H1 (cell line): ENCODE data around the gene TMEM131L. TPM values are rescaled to one million over a fixed set of nuclear protein-coding genes. Genes with fewer than 3 reads are reported as not detected.

Experiments
- CTCF ChIA-PET: fragments of 300-600 bp; sonication (Branson Sonifier 250); formaldehyde crosslinking; loops from one replicate; lab custom pipeline; 2021; ENCODE audit not compliant: partially characterized antibody; lab: Charles Lee
- POLR2A ChIA-PET: fragments of 300-600 bp; sonication (Branson Sonifier 250); formaldehyde crosslinking; loops from one replicate; lab custom pipeline; 2021; ENCODE audit warnings: inconsistent platforms; ENCODE audit not compliant: partially characterized antibody; lab: Charles Lee
- DNase-seq, 2 experiments: peaks; one replicate each; pipeline versions ENCODE4 v3.0.0 to v3.0.0-alpha.2; 2010 to 2022; ENCODE audit warnings: low spot score in 2 of 2, low read depth in 1 of 2, mixed read lengths in 1 of 2
- FAIRE-seq: peaks from 2 replicates; lab custom pipeline; 2011; peaks lifted over from hg19 to GRCh38; lab: Jason Lieb, UNC
- H2AFZ ChIP-seq: 2 replicates; pipeline ENCODE4 v1.8.1; 2012; ENCODE audit warnings: low read length, inconsistent platforms
- H2AK5ac ChIP-seq: 2 replicates; pipeline ENCODE4 v1.6.1; 2013; ENCODE audit warnings: low read depth, low read length
- H2BK120ac ChIP-seq: replicated peaks from 2 replicates; pipeline ENCODE3; 2013; ENCODE audit warnings: low read depth, low read length, inconsistent platforms
- H2BK12ac ChIP-seq: 2 replicates; pipeline ENCODE4 v1.6.1; 2013; ENCODE audit warnings: low read depth, low read length
- H2BK15ac ChIP-seq: 2 replicates; pipeline ENCODE4 v1.6.1; 2013; ENCODE audit warnings: low read length
- H2BK20ac ChIP-seq: 2 replicates; pipeline ENCODE4 v1.6.1; 2013; ENCODE audit warnings: low read length
- H2BK5ac ChIP-seq: 2 replicates; pipeline ENCODE4 v1.6.1; 2013; ENCODE audit warnings: low read depth, low read length
- H3K14ac ChIP-seq: 2 replicates; pipeline ENCODE4 v1.6.1; 2013; ENCODE audit warnings: inconsistent platforms; ENCODE audit not compliant: insufficient read length
- H3K18ac ChIP-seq: 2 replicates; pipeline ENCODE4 v1.6.1; 2013; ENCODE audit warnings: low read length; ENCODE audit errors: extremely low read depth
- H3K23ac ChIP-seq: 2 replicates; pipeline ENCODE4 v1.6.1; 2013; ENCODE audit warnings: inconsistent platforms; ENCODE audit not compliant: insufficient read length
- H3K23me2 ChIP-seq: 2 replicates; pipeline ENCODE4 v1.6.1; 2013; ENCODE audit warnings: low read depth, low read length
- H3K27ac ChIP-seq: 2 replicates; pipeline ENCODE4 v1.6.1; 2011; ENCODE audit warnings: low read depth, low read length, inconsistent platforms
- H3K27me3 ChIP-seq, 4 experiments: replicated peaks in 1 of 4; 1 replicate in 1 of 4; 2 replicates in 3 of 4; pipeline versions ENCODE4 v1.6.1 to v1.8.1; 2011 to 2013; ENCODE audit warnings: low read length in 3 of 4, mild to moderate bottlenecking in 3 of 4, inconsistent platforms in 2 of 4, mixed read lengths in 2 of 4, moderate library complexity in 1 of 4; ENCODE audit not compliant: control insufficient read depth in 3 of 4, insufficient read depth in 3 of 4; ENCODE audit errors: extremely low read depth in 1 of 4
- H3K36me3 ChIP-seq, 4 experiments: 2 replicates each; pipeline versions ENCODE4 v1.6.1 to v1.8.1; 2011 to 2013; ENCODE audit warnings: mild to moderate bottlenecking in 4 of 4, low read length in 3 of 4, moderate library complexity in 2 of 4, control low read depth in 1 of 4, inconsistent platforms in 1 of 4; ENCODE audit not compliant: insufficient read depth in 4 of 4, control insufficient read depth in 2 of 4
- H3K4ac ChIP-seq: replicated peaks from 2 replicates; pipeline ENCODE3; 2013; ENCODE audit warnings: low read length, low read depth, mixed read lengths, inconsistent platforms; ENCODE audit not compliant: insufficient read length
- H3K4me1 ChIP-seq, 4 experiments: replicated peaks in 1 of 4; 1 replicate in 1 of 4; 2 replicates in 3 of 4; pipeline versions ENCODE4 v1.6.1 to v1.8.1; 2011 to 2013; ENCODE audit warnings: low read length in 3 of 4, inconsistent platforms in 2 of 4, mixed read lengths in 1 of 4; ENCODE audit not compliant: insufficient read depth in 4 of 4, control insufficient read depth in 3 of 4
- H3K4me2 ChIP-seq, 2 experiments: 2 replicates each; pipeline versions ENCODE4 v1.6.1 to v1.8.1; 2011 to 2013; ENCODE audit warnings: low read depth in 2 of 2, low read length in 2 of 2, control low read depth in 1 of 2, inconsistent platforms in 1 of 2, mild to moderate bottlenecking in 1 of 2; ENCODE audit not compliant: insufficient read depth in 1 of 2
- H3K4me3 ChIP-seq, 4 experiments: fragments of 200-600, 300-600 bp in 1 of 4; sonication (generic), shearing (Covaris generic), sonication (Bioruptor Twin) in 1 of 4; 2 replicates each; pipeline versions ENCODE4 v1.5.1 to v1.8.1; 2011 to 2016; ENCODE audit warnings: low read length in 4 of 4, low read depth in 3 of 4, control low read depth in 2 of 4, inconsistent platforms in 2 of 4, mild to moderate bottlenecking in 2 of 4, mixed read lengths in 1 of 4, moderate library complexity in 1 of 4; ENCODE audit not compliant: insufficient read depth in 2 of 4; ENCODE audit errors: extremely low read depth in 1 of 4
- H3K56ac ChIP-seq: replicated peaks from 2 replicates; pipeline ENCODE3; 2013; ENCODE audit warnings: low read depth, mild to moderate bottlenecking, mixed read lengths, low read length, inconsistent platforms; ENCODE audit not compliant: insufficient read length
- H3K79me1 ChIP-seq: 2 replicates; pipeline ENCODE4 v1.6.1; 2013; ENCODE audit warnings: low read depth, low read length, control low read depth
- H3K79me2 ChIP-seq, 2 experiments: 2 replicates each; pipeline versions ENCODE4 v1.6.1 to v1.8.1; 2012 to 2013; ENCODE audit warnings: low read length in 2 of 2, mild to moderate bottlenecking in 2 of 2, inconsistent platforms in 1 of 2; ENCODE audit not compliant: insufficient read depth in 2 of 2, control insufficient read depth in 1 of 2
- H3K9ac ChIP-seq, 4 experiments: replicated peaks in 1 of 4; 1 replicate in 1 of 4; 2 replicates in 3 of 4; pipeline versions ENCODE4 v1.6.1 to v1.8.1; 2011 to 2013; ENCODE audit warnings: low read depth in 3 of 4, low read length in 3 of 4, control low read depth in 2 of 4, mild to moderate bottlenecking in 2 of 4, moderate library complexity in 2 of 4, inconsistent platforms in 1 of 4; ENCODE audit errors: extremely low read depth in 1 of 4
- H3K9me3 ChIP-seq, 2 experiments: 2 replicates each; pipeline versions ENCODE4 v1.6.1 to v1.8.1; 2012 to 2013; ENCODE audit warnings: mild to moderate bottlenecking in 2 of 2, moderate library complexity in 2 of 2, control low read depth in 1 of 2, inconsistent platforms in 1 of 2, low read depth in 1 of 2, low read length in 1 of 2, mixed read lengths in 1 of 2; ENCODE audit not compliant: insufficient read depth in 2 of 2
- H4K20me1 ChIP-seq, 2 experiments: replicated peaks in 1 of 2; 2 replicates each; pipeline versions ENCODE3 to v1.8.1; 2011 to 2013; ENCODE audit warnings: inconsistent platforms in 2 of 2, low read length in 2 of 2, mild to moderate bottlenecking in 1 of 2; ENCODE audit not compliant: insufficient read depth in 2 of 2, control insufficient read depth in 1 of 2
- H4K5ac ChIP-seq: 2 replicates; pipeline ENCODE4 v1.6.1; 2013; ENCODE audit warnings: low read length, low read depth, mixed read lengths, inconsistent platforms; ENCODE audit not compliant: insufficient read length
- H4K8ac ChIP-seq: 2 replicates; pipeline ENCODE4 v1.8.0; 2013; ENCODE audit warnings: mild to moderate bottlenecking, moderate library complexity, low read length, inconsistent platforms; ENCODE audit not compliant: insufficient read depth; ENCODE audit errors: extremely low read depth
- H4K91ac ChIP-seq: replicated peaks from 2 replicates; pipeline ENCODE3; 2013; ENCODE audit warnings: low read length, mixed read lengths, inconsistent platforms; ENCODE audit not compliant: insufficient read length
- CEBPB ChIP-seq: IDR thresholded peaks from 2 replicates; pipeline ENCODE4 v1.6.1; 2012; ENCODE audit warnings: low read depth, low read length
- CHD1 ChIP-seq: IDR thresholded peaks from 2 replicates; pipeline ENCODE4 v1.6.1; 2012; ENCODE audit warnings: low read depth, low read length, improper control_type of control experiment
- GABPA ChIP-seq: IDR thresholded peaks from 2 replicates; pipeline ENCODE4 v1.6.1; 2011; ENCODE audit warnings: mild to moderate bottlenecking, low read length, moderate library complexity, borderline replicate concordance; ENCODE audit not compliant: insufficient read depth
- JUND ChIP-seq: IDR thresholded peaks from 2 replicates; pipeline ENCODE4 v1.6.1; 2011; ENCODE audit warnings: mild to moderate bottlenecking, improper control_type of control experiment, low read length
- KDM4A ChIP-seq: IDR thresholded peaks from one replicate; pipeline ENCODE4 v1.7.1; 2012; ENCODE audit warnings: low read depth, mild to moderate bottlenecking, moderate library complexity, low read length, inconsistent platforms; ENCODE audit not compliant: severe bottlenecking
- RBBP5 ChIP-seq: IDR thresholded peaks from 2 replicates; pipeline ENCODE4 v1.7.1; 2012; ENCODE audit warnings: low read depth, mild to moderate bottlenecking, inconsistent platforms, low read length, moderate library complexity, borderline replicate concordance
- RFX5 ChIP-seq: IDR thresholded peaks from 2 replicates; pipeline ENCODE4 v1.6.1; 2011; ENCODE audit warnings: low read depth, low read length, improper control_type of control experiment, borderline replicate concordance
- YY1 ChIP-seq: IDR thresholded peaks from 2 replicates; pipeline ENCODE4 v1.6.1; 2011; ENCODE audit warnings: low read depth, mild to moderate bottlenecking, low read length
- WGBS, 2 experiments: shearing (Covaris generic) in 1 of 2; methylation state at CpG; one replicate each; pipeline versions ENCODE4 v1.1.6 to v1.1.7; 2013 to 2015; ENCODE audit warnings: low lambda C conversion rate in 2 of 2, mixed read lengths in 2 of 2, inconsistent platforms in 1 of 2, low coverage in 1 of 2, missing lambda C conversion rate in 1 of 2; ENCODE audit not compliant: insufficient replicate concordance in 2 of 2, insufficient coverage in 1 of 2, insufficient read length in 1 of 2; ENCODE audit errors: extremely low coverage in 1 of 2, missing lambda C conversion rate in 1 of 2; 5-methylcytosine and 5-hydroxymethylcytosine counted together
- polyA plus RNA-seq, 7 experiments: library from polyadenylated mRNA; depleted of rRNA in 3 of 7; stranded (reverse) in 5 of 7; unstranded in 2 of 7; fragments of >200 nt in 5 of 7; fragments of 200-250 nt in 2 of 7; gene quantifications; 1 replicate in 5 of 7; 2 replicates in 1 of 7; 4 replicates in 1 of 7; pipeline versions ENCODE4 v1.2.1 to v1.2.3, GENCODE V29; 2011 to 2013; ENCODE audit warnings: missing spikeins in 2 of 7, mixed read lengths in 2 of 7
- total RNA-seq: library from RNA; stranded (reverse); fragmentation: NEBNext Ultra II Directional; extraction: Animal tissue kit (Norgen Biotek cat#: 25700); gene quantifications from 2 replicates; pipeline ENCODE4 v1.2.1, GENCODE V29; 2021
- TF ChIP-seq, protein P1 (sequence below): IDR thresholded peaks from 2 replicates; pipeline ENCODE4 v1.6.1; 2011; ENCODE audit warnings: low read length, improper control_type of control experiment
- TF ChIP-seq, protein P2 (sequence below): IDR thresholded peaks from 2 replicates; pipeline ENCODE4 v1.6.1; 2012; ENCODE audit warnings: low read length, inconsistent platforms

The TMEM131L gene
- total and polyA plus RNA-seq, 2 of the 8 experiments (the other 6 are each of a cell fraction or from before 2014, with no cell fraction given): 14.3 to 26.1 TPM

DNA sequence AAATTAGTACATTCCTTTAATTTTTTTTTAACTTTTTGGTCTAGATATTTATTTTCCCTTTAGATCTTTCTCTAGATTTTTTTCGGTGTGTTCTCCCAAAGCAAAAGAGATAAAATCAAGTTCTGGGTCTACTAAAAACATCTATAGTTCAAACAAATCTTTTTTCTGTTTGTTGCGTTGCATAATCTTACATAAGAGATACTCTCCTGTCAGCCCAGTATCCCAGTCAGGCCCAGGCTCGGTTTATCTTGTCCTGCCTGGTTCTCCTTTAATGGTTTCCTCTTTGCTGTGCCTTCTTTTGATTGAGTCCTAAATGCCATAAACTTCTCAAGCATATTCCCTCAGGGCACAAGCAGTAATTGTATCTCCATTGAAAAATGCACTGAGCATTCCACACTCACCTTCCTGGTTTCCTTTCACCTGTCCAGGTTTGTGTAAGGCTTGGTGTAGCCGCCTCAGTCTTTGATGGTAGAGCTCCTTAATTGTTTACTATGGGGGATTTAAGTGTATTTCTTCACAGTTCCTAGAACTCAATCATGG, 104.9 kb downstream of the TMEM131L start:
- no peak overlapping the region for H3K4ac ChIP-seq
- CTCF ChIA-PET: interaction anchor here (0.6 to 1.6 kb wide), 8 partner anchors 13 to 1422 kb away, joined by 3 to 7 read pairs (median 4); partner anchors contain the start of gene TMEM131L
- no peak for FAIRE-seq
- no peak for TF ChIP-seq KDM4A
- no peak for TF ChIP-seq RFX5
- TF ChIP-seq RBBP5: no peak
- no peak for TF ChIP-seq GABPA
- TF ChIP-seq JUND: no peak
- TF ChIP-seq YY1: no peak
- TF ChIP-seq, protein P1, sequence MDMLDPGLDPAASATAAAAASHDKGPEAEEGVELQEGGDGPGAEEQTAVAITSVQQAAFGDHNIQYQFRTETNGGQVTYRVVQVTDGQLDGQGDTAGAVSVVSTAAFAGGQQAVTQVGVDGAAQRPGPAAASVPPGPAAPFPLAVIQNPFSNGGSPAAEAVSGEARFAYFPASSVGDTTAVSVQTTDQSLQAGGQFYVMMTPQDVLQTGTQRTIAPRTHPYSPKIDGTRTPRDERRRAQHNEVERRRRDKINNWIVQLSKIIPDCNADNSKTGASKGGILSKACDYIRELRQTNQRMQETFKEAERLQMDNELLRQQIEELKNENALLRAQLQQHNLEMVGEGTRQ: no peak
- TF ChIP-seq CHD1: no peak
- TF ChIP-seq CEBPB: no peak
- TF ChIP-seq, protein P2, sequence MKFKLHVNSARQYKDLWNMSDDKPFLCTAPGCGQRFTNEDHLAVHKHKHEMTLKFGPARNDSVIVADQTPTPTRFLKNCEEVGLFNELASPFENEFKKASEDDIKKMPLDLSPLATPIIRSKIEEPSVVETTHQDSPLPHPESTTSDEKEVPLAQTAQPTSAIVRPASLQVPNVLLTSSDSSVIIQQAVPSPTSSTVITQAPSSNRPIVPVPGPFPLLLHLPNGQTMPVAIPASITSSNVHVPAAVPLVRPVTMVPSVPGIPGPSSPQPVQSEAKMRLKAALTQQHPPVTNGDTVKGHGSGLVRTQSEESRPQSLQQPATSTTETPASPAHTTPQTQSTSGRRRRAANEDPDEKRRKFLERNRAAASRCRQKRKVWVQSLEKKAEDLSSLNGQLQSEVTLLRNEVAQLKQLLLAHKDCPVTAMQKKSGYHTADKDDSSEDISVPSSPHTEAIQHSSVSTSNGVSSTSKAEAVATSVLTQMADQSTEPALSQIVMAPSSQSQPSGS: no peak

More for the DNA sequence above, 104.9 kb downstream of the TMEM131L start:
- no peak overlapping the region for H4K8ac ChIP-seq
- no peak overlapping the region for H2BK20ac ChIP-seq
- no peak overlapping the region for H4K91ac ChIP-seq
- H4K5ac ChIP-seq: no peak overlapping the region
- H3K9me3 ChIP-seq: no peaks in the 10 kb centered on the region
- no peak overlapping the region for H3K56ac ChIP-seq
- H3K18ac ChIP-seq: no peak overlapping the region
- H3K36me3 ChIP-seq: no peaks in the 10 kb centered on the region
- H2BK120ac ChIP-seq: no peak overlapping the region
- no peak overlapping the region for H2BK12ac ChIP-seq
- 91% methylated on average over 4 of the region's 4 CpGs; no CpG with 5 or more reads in 1 of the 2 experiments for WGBS, 2 experiments
- DNase-seq: no peak
- no peak overlapping the region for H2BK15ac ChIP-seq
- H3K23ac ChIP-seq: no peak overlapping the region
- H3K79me2 ChIP-seq: no peaks in the 10 kb centered on the region
- no peaks in the 10 kb centered on the region for H3K4me1 ChIP-seq
- no peak overlapping the region for H3K9ac ChIP-seq
- no peaks in the 10 kb centered on the region for H4K20me1 ChIP-seq
- H2BK5ac ChIP-seq: no peak overlapping the region
- no peak overlapping the region for H2AFZ ChIP-seq
- H3K27ac ChIP-seq: no peak overlapping the region
- no peak overlapping the region for H3K14ac ChIP-seq
- no peaks in the 10 kb centered on the region for H3K79me1 ChIP-seq
- no peak overlapping the region for H2AK5ac ChIP-seq
- no peaks in the 10 kb centered on the region for H3K27me3 ChIP-seq
- POLR2A ChIA-PET: interaction anchor here (0.7 kb wide), 1 partner anchor 30 kb away, joined by 3 read pairs; no protein-coding TSS in a partner anchor
- H3K23me2 ChIP-seq: no peaks in the 10 kb centered on the region; the same call in 1 of the 2 replicates
- no peak overlapping the region for H3K4me2 ChIP-seq
- H3K4me3 ChIP-seq: no peak overlapping the region
